Dermis lymphatic vessel endothelial cell (primary cell): ENCODE data around the gene SHLD2. TPM values are rescaled to one million over a fixed set of nuclear protein-coding genes. Genes with fewer than 3 reads are reported as not detected.

ENCODE experiments used
- total RNA-seq: library from RNA; depleted of rRNA; stranded (reverse); fragments of >200 nt; gene quantifications from 2 replicates; pipeline ENCODE4 v1.2.1, GENCODE V29; 2014

The SHLD2 gene
- 26.0 and 26.8 TPM in 2 replicates for total RNA-seq

GRCh38 chr10:87094373-87095235, at the start of gene SHLD2, which contains the start of gene GLUD1:
SHLD2 (plus strand) TSS chr10:87095206; CDS start chr10:87151355, 56,149 bp downstream.
GLUD1 (minus strand) TSS chr10:87094843; CDS start chr10:87094769, 74 bp downstream.

GRCh38 chr10:87225148-87225547, 130.1 kb downstream of the SHLD2 start, which contains the start of gene NUTM2A:
NUTM2A (plus strand) TSS chr10:87225448; CDS start chr10:87225831, 383 bp downstream.

Other genes with a start within 250 kb of the SHLD2 start
- gene MMRN2, start 137.6 kb upstream of the SHLD2 start, total RNA-seq, result 39.1 and 93.6 TPM in 2 replicates
- 153 and 248 TPM in 2 replicates for gene SNCG, start 136.6 kb upstream of the SHLD2 start, total RNA-seq
- 24.2 and 47.5 TPM in 2 replicates for gene ADIRF, start 126.7 kb upstream of the SHLD2 start, total RNA-seq
- gene FAM25A, start 74.9 kb upstream of the SHLD2 start, total RNA-seq, result not detected in 2 replicates
- 158 and 180 TPM in 2 replicates for gene GLUD1, start 363 bp upstream of the SHLD2 start, total RNA-seq
- gene NUTM2A, start 130.2 kb downstream of the SHLD2 start, total RNA-seq, result 0.09 and 0.11 TPM in 2 replicates